ENCODE results near the gene CLPSL1. TPM values are rescaled to one million over a fixed set of nuclear protein-coding genes. Genes with fewer than 3 reads are reported as not detected.

Gene CLPSL1
- total and polyA plus RNA-seq, 2 donors (not counting 1 experiment from before 2014, with no cell fraction given) = not detected

DNA sequence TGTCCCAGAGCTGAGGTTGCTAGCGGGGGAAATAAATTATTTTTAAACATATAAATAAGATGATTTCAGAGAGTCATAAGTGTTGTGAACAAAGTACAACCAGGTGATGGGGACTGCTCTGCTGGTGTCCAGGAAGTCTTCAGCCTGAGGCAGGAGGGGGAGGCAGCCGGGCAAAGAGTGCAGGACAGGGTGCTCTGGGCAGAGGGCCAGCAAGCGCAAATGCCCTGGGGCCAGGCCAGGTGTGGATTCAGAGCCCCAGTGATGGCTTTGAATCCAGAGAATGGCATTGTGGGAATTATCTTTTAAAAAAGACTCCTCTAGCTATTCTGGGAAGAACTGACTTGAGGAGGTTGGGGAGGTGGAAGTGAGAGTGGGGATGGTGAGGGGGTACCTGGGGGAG lies 1.6 kb downstream of the CLPSL1 start:
- no peak for DNase-seq (ENCODE audit: low read depth in 2 of 2)
- Histone ChIP-seq H3K4me2 (ENCODE audit: extremely low read depth, insufficient read depth, low read length) (no peak overlapping the region), H3K36me3 (ENCODE audit: control insufficient read depth, insufficient read depth, low read length) (no peaks in the 10 kb centered on the region), H3K4me3 (replicated peaks in 1 of 4; ENCODE audit: control extremely low read depth in 1 of 4, insufficient read depth in 1 of 4, low read depth in 3 of 4, low read length in 4 of 4) (no peak overlapping the region), H3K27me3 (ENCODE audit: control insufficient read depth, insufficient read depth, low read length) (peaks cover 18% of the 10 kb centered on the region), H3K79me2 (ENCODE audit: control insufficient read depth, insufficient read depth, low read length) (no peaks in the 10 kb centered on the region), H4K20me1 (ENCODE audit: control insufficient read depth, extremely low read depth, insufficient read depth, low read length) (no peaks in the 10 kb centered on the region), H3K9me3 (ENCODE audit: control insufficient read depth, insufficient read depth, low read depth, low read length) (no peaks in the 10 kb centered on the region), H3K4me1 (ENCODE audit: control insufficient read depth, extremely low read depth, insufficient read depth, low read length) (no peaks in the 10 kb centered on the region), H3K9ac (ENCODE audit: insufficient read depth, low read length) (no peak overlapping the region), H3K27ac (ENCODE audit: insufficient read depth, low read length) (no peak overlapping the region), H2AFZ (ENCODE audit: low read length) (no peak overlapping the region)
- TF ChIP-seq CTCF (conservative IDR thresholded peaks at IDR 0.05 in 1 of 2, IDR thresholded peaks at IDR 0.05 in 1 of 2; ENCODE audit: low read depth in 1 of 2, low read length in 2 of 2) = no peak
- TF ChIP-seq EZH2 (IDR thresholded peaks at IDR 0.05; ENCODE audit: low read length, missing control alignments) = no peak

- Histone ChIP-seq H3K4me1 (ENCODE audit: control insufficient read depth, extremely low read depth, insufficient read depth, low read length) (no peaks in the 10 kb centered on the region), H3K36me3 (ENCODE audit: control insufficient read depth, insufficient read depth, low read length) (no peaks in the 10 kb centered on the region), H3K4me2 (ENCODE audit: extremely low read depth, insufficient read depth, low read length) (no peak overlapping the region), H4K20me1 (ENCODE audit: control insufficient read depth, extremely low read depth, insufficient read depth, low read length) (no peaks in the 10 kb centered on the region), H3K9ac (ENCODE audit: insufficient read depth, low read length) (no peak overlapping the region), H3K9me3 (ENCODE audit: control insufficient read depth, insufficient read depth, low read depth, low read length) (no peaks in the 10 kb centered on the region), H3K4me3 (replicated peaks in 1 of 4; ENCODE audit: control extremely low read depth in 1 of 4, insufficient read depth in 1 of 4, low read depth in 3 of 4, low read length in 4 of 4) (no peak overlapping the region), H2AFZ (ENCODE audit: low read length) (no peak overlapping the region), H3K79me2 (ENCODE audit: control insufficient read depth, insufficient read depth, low read length) (no peaks in the 10 kb centered on the region), H3K27ac (ENCODE audit: insufficient read depth, low read length) (no peak overlapping the region), H3K27me3 (ENCODE audit: control insufficient read depth, insufficient read depth, low read length) (peaks cover 16% of the 10 kb centered on the region)
- TF ChIP-seq CTCF (conservative IDR thresholded peaks at IDR 0.05 in 1 of 2, IDR thresholded peaks at IDR 0.05 in 1 of 2; ENCODE audit: low read depth in 1 of 2, low read length in 2 of 2) (no peak), EZH2 (IDR thresholded peaks at IDR 0.05; ENCODE audit: low read length, missing control alignments) (no peak)
- DNase-seq (ENCODE audit: low read depth in 2 of 2) = no peak
These were observed 3.4 kb downstream of the CLPSL1 start for GRCh38 chr6:35784200-35784599.

DNA sequence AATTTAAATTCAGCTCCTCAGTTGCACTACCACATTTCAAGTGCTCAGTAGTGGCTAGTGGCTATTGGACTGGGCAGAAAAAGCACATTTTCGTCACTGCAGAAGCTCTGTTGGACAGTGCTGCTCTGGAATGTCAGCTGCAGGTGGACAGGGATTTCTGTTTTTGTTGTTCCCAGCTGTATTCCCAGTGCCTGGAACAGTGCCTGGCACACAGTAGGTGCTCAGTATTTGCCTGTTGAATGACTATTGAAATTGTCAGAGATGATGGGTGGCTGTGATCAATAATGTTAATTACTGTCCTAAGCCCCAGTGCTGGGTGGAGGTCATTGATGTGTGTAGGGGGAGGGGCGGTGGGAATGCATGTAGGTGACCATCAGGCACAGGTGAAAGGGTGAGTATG lies 5.5 kb downstream of the CLPSL1 start:
- TF ChIP-seq CTCF (conservative IDR thresholded peaks at IDR 0.05 in 1 of 2, IDR thresholded peaks at IDR 0.05 in 1 of 2; ENCODE audit: low read depth in 1 of 2, low read length in 2 of 2) (no peak), EZH2 (IDR thresholded peaks at IDR 0.05; ENCODE audit: low read length, missing control alignments) (no peak)
- Histone ChIP-seq H3K9me3 (ENCODE audit: control insufficient read depth, insufficient read depth, low read depth, low read length) (no peaks in the 10 kb centered on the region), H2AFZ (ENCODE audit: low read length) (no peak overlapping the region)

More for the DNA sequence above, 5.5 kb downstream of the CLPSL1 start:
- Histone ChIP-seq H3K79me2 (ENCODE audit: control insufficient read depth, insufficient read depth, low read length) (no peaks in the 10 kb centered on the region), H3K4me1 (ENCODE audit: control insufficient read depth, extremely low read depth, insufficient read depth, low read length) (no peaks in the 10 kb centered on the region), H4K20me1 (ENCODE audit: control insufficient read depth, extremely low read depth, insufficient read depth, low read length) (no peaks in the 10 kb centered on the region), H3K9ac (ENCODE audit: insufficient read depth, low read length) (no peak overlapping the region), H3K36me3 (ENCODE audit: control insufficient read depth, insufficient read depth, low read length) (no peaks in the 10 kb centered on the region), H3K27me3 (ENCODE audit: control insufficient read depth, insufficient read depth, low read length) (peaks cover 16% of the 10 kb centered on the region), H3K4me2 (ENCODE audit: extremely low read depth, insufficient read depth, low read length) (no peak overlapping the region), H3K27ac (ENCODE audit: insufficient read depth, low read length) (no peak overlapping the region), H3K4me3 (replicated peaks in 1 of 4; ENCODE audit: control extremely low read depth in 1 of 4, insufficient read depth in 1 of 4, low read depth in 3 of 4, low read length in 4 of 4) (no peak overlapping the region)
- no peak for DNase-seq (ENCODE audit: low read depth in 2 of 2)

Measured in fibroblast of lung (primary cell).